ENCODE results near the gene NOSTRIN. TPM values are rescaled to one million over a fixed set of nuclear protein-coding genes. Genes with fewer than 3 reads are reported as not detected.
A peak's percentile ranks its signal among the peaks of the same experiment; 100 is the strongest.
"Not testable (repeated sequence)": the region's sequence is repeated elsewhere in the genome, so short reads cannot be mapped to it uniquely, and the experiment has no call there.

Gene NOSTRIN
- total RNA-seq, 1 donor, result 0.81 TPM

DNA sequence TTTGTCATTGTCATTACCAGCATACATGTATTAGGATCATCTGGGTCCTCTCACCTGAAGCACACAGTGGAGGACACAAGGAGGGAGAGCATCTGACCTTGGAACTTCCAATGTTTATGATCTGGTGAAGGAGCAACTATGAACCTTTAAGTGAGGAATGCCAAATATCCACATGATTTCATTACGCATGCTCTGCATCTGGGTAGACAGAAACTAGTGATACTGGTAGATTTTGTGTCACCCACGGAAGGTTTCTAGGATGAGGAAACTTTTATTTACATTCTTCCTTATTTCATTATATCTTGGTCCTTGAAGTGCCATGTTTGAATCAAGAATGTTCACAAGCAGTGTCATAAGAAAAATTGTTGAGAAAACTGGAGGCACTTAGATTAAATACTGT lies 55.7 kb downstream of the NOSTRIN start:
- DNase-seq (ENCODE audit: low read depth), result no peak
- TF ChIP-seq CTCF (IDR thresholded peaks at IDR 0.05; ENCODE audit: insufficient read depth, low read length), result no peak
- H3K4me3 ChIP-seq (ENCODE audit: low read depth, low read length), result no peak overlapping the region

DNA sequence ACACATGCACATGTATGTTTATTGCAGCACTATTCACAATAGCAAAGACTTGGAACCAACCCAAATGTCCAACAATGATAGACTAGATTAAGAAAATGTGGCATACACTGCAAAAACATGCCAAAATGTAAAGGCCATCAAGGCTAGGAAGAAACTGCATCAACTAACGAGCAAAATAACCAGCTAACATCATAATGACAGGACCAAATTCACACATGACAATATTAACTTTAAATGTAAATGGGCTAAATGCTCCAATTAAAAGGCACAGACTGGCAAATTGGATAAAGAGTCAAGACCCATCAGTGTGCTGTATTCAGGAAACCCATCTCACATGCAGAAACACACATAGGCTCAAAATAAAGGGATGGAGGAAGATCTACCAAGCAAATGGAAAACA lies 64.7 kb downstream of the NOSTRIN start:
- DNase-seq (ENCODE audit: low read depth); H3K4me3 ChIP-seq (ENCODE audit: low read depth, low read length): not testable (repeated sequence)

GRCh38 chr2:168870369-168870768 lies 67.9 kb downstream of the NOSTRIN start:
- not testable (repeated sequence) for H3K4me3 ChIP-seq (ENCODE audit: low read depth, low read length); DNase-seq (ENCODE audit: low read depth)

- not testable (repeated sequence) for DNase-seq (ENCODE audit: low read depth); H3K4me3 ChIP-seq (ENCODE audit: low read depth, low read length)
Measured at GRCh38 chr2:168870824-168871223, 68.4 kb downstream of the NOSTRIN start.

- H3K4me3 ChIP-seq (ENCODE audit: low read depth, low read length), result no peak overlapping the region
- DNase-seq (ENCODE audit: low read depth), result no peak
- no peak for TF ChIP-seq CTCF (IDR thresholded peaks at IDR 0.05; ENCODE audit: insufficient read depth, low read length)
Measured at GRCh38 chr2:168874368-168875054, 72.1 kb downstream of the NOSTRIN start.

DNA sequence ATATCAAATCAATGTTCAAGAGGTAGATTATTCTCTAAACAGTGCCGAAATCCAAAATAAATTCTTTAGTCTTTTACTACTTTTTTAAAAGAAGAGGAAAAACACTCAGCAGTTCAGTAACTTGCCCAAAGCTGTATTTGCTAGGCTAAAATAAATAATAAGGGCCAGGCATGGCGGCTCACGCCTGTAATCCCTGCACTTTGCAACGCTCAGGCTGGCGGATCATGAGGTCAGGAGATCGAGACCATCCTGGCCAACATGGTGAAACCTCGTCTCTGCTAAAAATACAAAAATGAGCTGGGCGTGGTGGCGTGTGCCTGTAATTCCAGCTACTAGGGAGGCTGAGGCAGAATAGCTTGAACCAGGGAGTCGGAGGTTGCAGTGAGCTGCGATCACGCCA lies 79.7 kb downstream of the NOSTRIN start:
- not testable (repeated sequence) for DNase-seq (ENCODE audit: low read depth); H3K4me3 ChIP-seq (ENCODE audit: low read depth, low read length)

- TF ChIP-seq CTCF (IDR thresholded peaks at IDR 0.05; ENCODE audit: insufficient read depth, low read length), result no peak
- no peak overlapping the region for H3K4me3 ChIP-seq (ENCODE audit: low read depth, low read length)
- no peak for DNase-seq (ENCODE audit: low read depth)
Measured at GRCh38 chr2:168884975-168885374, 82.5 kb downstream of the NOSTRIN start.

GRCh38 chr2:168889635-168890005 lies 87.2 kb downstream of the NOSTRIN start:
- no peak for TF ChIP-seq CTCF (IDR thresholded peaks at IDR 0.05; ENCODE audit: insufficient read depth, low read length)
- peak overlapping the region; percentile 89 for H3K4me3 ChIP-seq (ENCODE audit: low read depth, low read length)
- no peak for DNase-seq (ENCODE audit: low read depth)

GRCh38 chr2:168890006-168890782 lies 87.8 kb downstream of the NOSTRIN start, which contains the start of gene SPC25:
Gene SPC25, minus strand, starts transcription at chr2:168890430. Its CDS starts 911 bp downstream, at chr2:168889519.
- DNase-seq (ENCODE audit: low read depth), result peak; percentile 88
- TF ChIP-seq CTCF (IDR thresholded peaks at IDR 0.05; ENCODE audit: insufficient read depth, low read length), result peak; percentile 26
- H3K4me3 ChIP-seq (ENCODE audit: low read depth, low read length), result peak within 1 kb of the TSS; percentile 89

All from fibroblast of the aortic adventitia (primary cell).